GM21515 (cell line): Measurements from ENCODE around the gene HPCAL1.

Source experiments
- ATAC-seq: cut with Tn5 transposase; IDR thresholded peaks from one replicate; pipeline ENCODE4 v1.9.1; 2021; ENCODE audit not compliant: unreplicated experiment

HPCAL1 gene

GRCh38 chr2:10475811-10476660 lies 173.3 kb downstream of the HPCAL1 start:
- ATAC-seq = no peak

- no peak for ATAC-seq
These were observed 174.2 kb downstream of the HPCAL1 start for GRCh38 chr2:10476723-10477442.
